ENCODE measurements around the gene RIBC1. TPM values are rescaled to one million over a fixed set of nuclear protein-coding genes. Genes with fewer than 3 reads are reported as not detected.
A peak's percentile ranks its signal among the peaks of the same experiment; 100 is the strongest.
"Not testable (repeated sequence)": the region's sequence is repeated elsewhere in the genome, so short reads cannot be mapped to it uniquely, and the experiment has no call there.

Gene RIBC1
- total RNA-seq, 1 experiment from 2014 or later: 0.40 TPM

- peak; percentile 52 for DNase-seq (ENCODE audit: low read depth)
These were observed 13.3 kb downstream of the RIBC1 start for GRCh38 chrX:53435997-53436396.

- no peak for DNase-seq (ENCODE audit: low read depth)
These were observed 14.5 kb downstream of the RIBC1 start for GRCh38 chrX:53437206-53437605.

DNA sequence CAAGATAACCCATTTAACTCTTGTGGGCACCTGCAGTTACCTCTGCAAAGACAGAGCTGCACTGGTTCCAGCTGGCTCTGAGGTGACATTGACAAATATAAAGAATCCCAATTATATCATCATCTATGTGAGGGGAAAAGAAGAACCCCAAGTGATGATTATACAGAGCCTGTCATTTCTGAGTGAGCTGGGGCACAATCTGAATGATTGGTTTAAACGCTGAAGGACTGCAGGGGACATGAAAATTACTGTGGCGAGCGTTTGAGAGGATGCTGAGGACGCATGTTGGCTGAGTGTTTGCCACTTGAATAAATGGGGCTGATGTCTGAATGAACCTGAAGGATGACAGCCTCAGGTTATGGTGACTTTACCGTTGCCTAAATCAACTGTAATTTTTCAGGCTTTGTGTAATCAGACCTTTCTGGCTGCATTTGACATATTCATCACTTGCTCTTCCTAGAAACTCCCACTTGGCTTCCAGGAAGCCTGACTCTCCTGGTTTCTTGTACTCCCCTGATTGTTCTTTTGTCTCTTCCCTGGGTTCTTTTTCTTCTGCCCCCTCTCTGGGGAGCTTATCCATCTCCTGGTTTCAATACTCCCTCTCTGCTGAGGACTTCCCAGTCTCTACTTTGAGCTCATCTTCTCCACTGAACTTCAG, 15.6 kb downstream of the RIBC1 start:
- no peak for DNase-seq (ENCODE audit: low read depth)

GRCh38 chrX:53438832-53439230, 16.2 kb downstream of the RIBC1 start:
- DNase-seq (ENCODE audit: low read depth): no peak

- no peak for DNase-seq (ENCODE audit: low read depth)
These were observed 17.4 kb downstream of the RIBC1 start for GRCh38 chrX:53440101-53440500.

DNA sequence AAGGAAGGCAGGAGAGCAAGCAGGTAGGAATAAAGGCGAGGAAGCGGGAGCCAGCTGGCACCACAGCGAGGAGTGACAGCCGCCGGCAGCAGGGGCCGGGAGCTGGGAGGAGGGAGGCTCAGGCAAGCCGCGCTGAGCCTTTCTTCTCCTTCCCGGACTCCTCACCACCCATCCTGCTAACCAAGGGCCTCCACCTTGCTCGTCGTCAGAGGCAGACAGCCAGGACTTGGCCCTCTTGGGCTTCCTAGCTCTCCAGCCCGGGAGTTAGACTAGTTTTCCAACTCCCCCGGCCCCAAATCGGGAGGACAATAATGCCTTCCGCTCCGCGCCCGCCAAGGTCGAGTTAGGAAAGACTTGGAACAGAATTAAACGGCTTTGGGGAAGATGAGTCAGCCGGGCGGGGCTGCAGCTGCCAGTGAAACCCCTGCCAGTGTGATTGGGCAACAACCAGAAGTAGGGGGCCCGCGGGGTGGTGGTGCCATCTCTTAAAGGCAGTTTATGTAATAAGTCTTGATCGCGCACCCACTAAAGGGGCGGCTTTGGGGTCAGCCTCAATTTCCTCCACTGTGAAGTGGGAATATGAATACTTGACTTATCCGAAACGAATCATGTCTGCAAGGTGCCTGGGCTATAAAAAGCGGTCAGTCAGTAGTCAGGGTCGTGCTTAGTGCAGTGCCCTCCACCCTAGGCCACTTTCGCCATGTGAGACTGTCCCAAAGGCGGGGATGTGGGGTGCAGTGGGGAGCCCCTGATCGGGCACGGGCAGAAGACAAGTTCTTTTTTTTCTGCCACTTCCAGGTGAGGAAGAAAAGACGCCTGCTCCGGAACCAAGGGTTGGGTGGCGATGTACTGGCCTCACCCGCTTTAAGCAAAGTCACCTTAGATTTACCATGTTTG, 18.2 kb downstream of the RIBC1 start:
- DNase-seq (ENCODE audit: low read depth): peak; percentile 69

DNA sequence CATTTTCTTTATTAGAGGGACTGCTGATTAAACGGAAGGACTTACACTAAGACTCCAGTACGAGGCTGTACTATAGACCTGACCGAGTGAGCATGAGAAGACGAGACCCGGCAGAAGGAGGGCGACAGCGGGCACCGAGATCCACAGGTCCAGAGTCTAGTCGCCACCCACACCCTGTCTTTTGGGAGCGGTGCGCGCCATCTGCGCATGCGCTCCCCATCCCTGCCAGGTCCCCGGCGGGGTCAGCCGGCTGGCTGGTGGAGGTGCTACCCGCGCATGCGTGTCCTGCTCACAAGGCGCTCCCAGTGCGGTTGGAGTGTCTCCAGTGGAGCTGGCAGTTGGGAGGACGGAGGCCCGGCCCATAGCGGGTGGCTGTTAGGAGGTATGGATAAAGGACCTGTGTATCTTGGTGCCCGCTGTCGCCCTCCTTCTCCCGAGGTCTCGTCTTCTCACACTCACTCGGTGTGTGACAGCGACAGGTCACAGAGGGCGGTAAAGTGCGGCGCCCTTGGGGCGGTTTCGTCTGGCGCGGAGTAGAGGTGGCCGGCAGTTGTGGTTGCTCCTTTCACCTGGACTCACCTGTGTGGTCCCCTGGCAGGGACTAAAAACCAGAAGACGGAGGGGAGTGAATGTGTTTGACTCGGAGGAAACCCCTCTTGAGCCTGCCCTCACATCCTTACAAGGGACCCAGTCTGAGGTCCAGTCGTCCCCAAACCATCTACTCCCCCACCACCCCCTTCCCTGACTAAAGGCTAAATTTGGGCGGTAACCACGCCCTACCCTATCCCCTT, 19.1 kb downstream of the RIBC1 start:
- peak; percentile 59 for DNase-seq (ENCODE audit: low read depth)

- DNase-seq (ENCODE audit: low read depth): no peak
These were observed 19.6 kb downstream of the RIBC1 start for GRCh38 chrX:53442322-53442631.

GRCh38 chrX:53445977-53446376, 23.3 kb downstream of the RIBC1 start:
- DNase-seq (ENCODE audit: low read depth): peak; percentile 26

- no peak for DNase-seq (ENCODE audit: low read depth)
These were observed 24.8 kb downstream of the RIBC1 start for GRCh38 chrX:53447441-53447840.

- DNase-seq (ENCODE audit: low read depth): no peak
These were observed 27.0 kb downstream of the RIBC1 start for GRCh38 chrX:53449632-53450031.

DNA sequence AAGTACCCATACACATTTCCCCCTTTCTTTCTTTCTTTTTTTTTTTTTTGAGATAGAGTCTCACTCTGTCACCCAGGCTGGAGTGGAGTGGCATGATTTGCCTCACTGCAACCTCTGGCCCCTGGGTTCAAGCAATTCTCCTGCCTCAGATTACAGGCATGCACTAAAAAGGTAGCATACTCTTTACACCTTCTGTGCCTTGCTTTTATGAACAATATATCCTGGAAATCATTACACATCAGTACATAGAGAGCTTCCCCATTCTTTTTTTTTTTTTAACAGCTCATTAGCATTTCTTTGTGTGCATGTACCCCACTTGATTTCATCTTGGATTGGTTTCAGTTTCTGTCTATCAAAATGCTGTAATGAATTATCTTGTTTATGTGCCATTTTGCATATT, 30.1 kb downstream of the RIBC1 start:
- no peak for DNase-seq (ENCODE audit: low read depth)

DNA sequence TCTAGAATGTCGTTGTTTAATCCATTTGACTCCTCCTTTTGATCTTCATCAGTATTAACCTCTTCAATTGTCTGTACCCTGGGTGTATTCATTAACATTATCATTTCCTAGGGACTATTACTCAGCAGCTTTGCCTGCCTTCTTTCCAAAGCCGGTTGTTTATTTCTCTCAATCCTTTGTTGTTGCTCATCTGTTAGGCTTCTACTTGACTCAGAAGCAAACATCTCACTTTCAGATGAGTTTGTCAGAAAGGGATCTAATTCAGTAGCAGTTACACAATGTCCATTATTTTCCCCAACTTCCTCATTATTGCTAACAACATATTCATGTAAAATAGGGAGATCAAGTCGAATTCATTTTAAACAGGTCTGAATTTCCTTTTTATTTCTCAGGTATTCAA, 33.6 kb downstream of the RIBC1 start:
- peak; percentile 61 for DNase-seq (ENCODE audit: low read depth)

GRCh38 chrX:53458082-53458481, 35.4 kb downstream of the RIBC1 start:
- peak; percentile 34 for DNase-seq (ENCODE audit: low read depth)

- DNase-seq (ENCODE audit: low read depth): not testable (repeated sequence)
These were observed 46.0 kb downstream of the RIBC1 start for GRCh38 chrX:53468659-53469058.

- no peak for DNase-seq (ENCODE audit: low read depth)
These were observed 48.7 kb downstream of the RIBC1 start for GRCh38 chrX:53471346-53471745.

DNA sequence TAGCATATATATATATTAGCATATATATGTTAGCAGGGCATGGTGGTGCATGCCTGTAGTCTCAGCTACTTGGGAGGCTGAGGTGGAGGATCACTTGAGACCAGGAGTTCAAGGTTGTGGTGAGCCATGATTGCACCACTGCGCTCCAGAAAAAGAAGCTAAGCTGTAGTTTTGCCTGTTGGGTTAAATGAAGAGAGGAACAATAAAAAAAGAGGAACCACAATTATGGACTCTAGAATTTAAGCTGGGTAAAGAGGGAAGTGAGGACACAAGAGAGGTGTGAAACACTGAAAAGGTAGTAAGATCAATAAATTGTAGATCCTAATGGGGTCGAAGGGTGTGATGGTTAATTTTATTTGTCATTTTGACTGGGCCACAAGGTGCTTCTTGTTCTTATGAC, 52.0 kb downstream of the RIBC1 start:
- DNase-seq (ENCODE audit: low read depth): no peak

DNA sequence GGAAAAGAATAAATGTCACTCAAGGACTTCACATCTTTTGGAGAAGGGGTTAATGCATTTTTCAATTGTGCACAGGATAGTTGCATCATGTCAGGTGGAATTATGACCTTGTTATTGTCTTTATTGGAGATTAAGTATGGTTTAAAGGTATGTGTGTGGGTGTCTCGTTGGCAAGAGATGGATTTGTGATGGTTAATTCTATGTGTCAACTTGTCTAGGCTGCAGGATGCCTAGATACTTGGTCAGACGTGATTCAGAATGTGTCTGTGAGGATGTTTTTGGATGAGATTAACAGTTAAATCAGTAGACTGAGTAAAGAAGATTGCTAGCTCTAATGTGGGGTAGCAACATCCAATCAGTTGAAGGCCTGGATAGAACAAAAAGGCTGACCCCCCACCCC, 53.7 kb downstream of the RIBC1 start:
- peak; percentile 17 for DNase-seq (ENCODE audit: low read depth)

- DNase-seq (ENCODE audit: low read depth): peak; percentile 13
These were observed 56.6 kb downstream of the RIBC1 start for GRCh38 chrX:53479301-53479700.
